Medulla oblongata (tissue), 1 donor: ENCODE results near the gene LRIT3.

Source experiments
- DNase-seq: peaks from one replicate; pipeline ENCODE4 v3.0.0-alpha.2; 2015; ENCODE audit errors: extremely low spot score

LRIT3 gene

GRCh38 chr4:109902559-109903251 is 54.8 kb downstream of the LRIT3 start:
- DNase-seq, result no peak

GRCh38 chr4:109908731-109909130 is 60.8 kb downstream of the LRIT3 start:
- DNase-seq, result no peak

GRCh38 chr4:109910256-109910655 is 62.3 kb downstream of the LRIT3 start:
- no peak for DNase-seq

- peak; percentile 41 for DNase-seq
Measured at GRCh38 chr4:109912706-109913595, 65.0 kb downstream of the LRIT3 start, which contains the start of gene EGF. Gene EGF, plus strand, starts transcription at chr4:109912883. Its CDS starts 453 bp downstream, at chr4:109913336.

GRCh38 chr4:109913596-109914241 is 65.8 kb downstream of the LRIT3 start:
- DNase-seq, result no peak

GRCh38 chr4:109914322-109914721 is 66.4 kb downstream of the LRIT3 start:
- no peak for DNase-seq

GRCh38 chr4:109915385-109916026 is 67.6 kb downstream of the LRIT3 start:
- DNase-seq, result no peak

GRCh38 chr4:109916027-109916409 is 68.1 kb downstream of the LRIT3 start:
- no peak for DNase-seq

- peak; percentile 16 for DNase-seq
Measured at GRCh38 chr4:109921384-109921808, 73.5 kb downstream of the LRIT3 start.
